Breast epithelium (tissue), 4 donors: ENCODE measurements around the gene SIDT1. TPM values are rescaled to one million over a fixed set of nuclear protein-coding genes. Genes with fewer than 3 reads are reported as not detected.

Experiments
- DNase-seq, 2 donors: peaks; one replicate each; pipeline ENCODE4 v3.0.0-alpha.2; 2019; ENCODE audit warnings: low spot score in 2 of 2
- H3K27ac ChIP-seq, 2 donors: fragments of 200-600 bp; sonication (generic) in 1 of 2; one replicate each; pipeline ENCODE4 v1.5.1; 2016 to 2019; ENCODE audit warnings: mild to moderate bottlenecking in 1 of 2
- H3K27me3 ChIP-seq, 2 donors: fragments of 200-600 bp; sonication (generic) in 1 of 2; one replicate each; pipeline versions ENCODE4 v1.5.1 to v1.6.0; 2017 to 2019; ENCODE audit warnings: control low read depth in 1 of 2, mild to moderate bottlenecking in 1 of 2
- H3K36me3 ChIP-seq: fragments of 200-600 bp; one replicate; pipeline ENCODE4 v1.5.1; 2019
- H3K4me1 ChIP-seq, 2 donors: fragments of 200-600 bp; sonication (generic); one replicate each; pipeline ENCODE4 v1.5.1; 2016 to 2019; ENCODE audit warnings: control low read depth in 1 of 2
- H3K4me3 ChIP-seq, 3 donors: fragments of 200-600 bp; sonication (generic); 1 replicate in 2 of 3; 2 replicates in 1 of 3; pipeline ENCODE4 v1.5.1; 2016 to 2019; ENCODE audit warnings: mild to moderate bottlenecking in 3 of 3, moderate library complexity in 2 of 3
- H3K9me3 ChIP-seq, 2 donors: fragments of 200-600 bp; sonication (generic) in 1 of 2; one replicate each; pipeline ENCODE4 v1.5.1; 2016 to 2019; ENCODE audit warnings: control low read depth in 1 of 2
- POLR2A ChIP-seq: fragments of 450-650 bp; IDR thresholded peaks from one replicate; pipeline ENCODE4 v1.6.1; 2016; ENCODE audit warnings: antibody characterized with exemption, mild to moderate bottlenecking, moderate library complexity
- POLR2AphosphoS5 ChIP-seq, 3 donors: sonication (generic); formaldehyde crosslinking; IDR thresholded peaks; one replicate each; pipeline ENCODE4 v1.6.1; 2017; ENCODE audit warnings: antibody characterized with exemption in 3 of 3
- intact Hi-C: fragments of 100-400 bp; cut with DNase I; formaldehyde crosslinking; loops from one replicate; pipeline ENCODE4 v1.15.1; 2023; ENCODE audit warnings: low total_unique reads
- total RNA-seq, 3 donors: library from RNA; depleted of rRNA; stranded (reverse); fragments of >200 nt; gene quantifications; one replicate each; pipeline ENCODE4 v1.1.0, GENCODE V29; 2016
- TF ChIP-seq, protein P1 (sequence below), 3 donors: fragments of 450-650 bp; IDR thresholded peaks; one replicate each; pipeline ENCODE4 v1.5.1; 2016 to 2017; ENCODE audit warnings: antibody characterized with exemption in 3 of 3, mild to moderate bottlenecking in 3 of 3, moderate library complexity in 3 of 3

The SIDT1 gene
- total RNA-seq, 3 donors from 2014 or later: 3.8 to 95.0 (median 52.8) TPM

GRCh38 chr3:113552851-113553250, 20.5 kb downstream of the SIDT1 start:
- TF ChIP-seq POLR2A: no peak
- TF ChIP-seq POLR2AphosphoS5 (IDR thresholded peaks at IDR 0.05): no peak
- TF ChIP-seq, protein P1, sequence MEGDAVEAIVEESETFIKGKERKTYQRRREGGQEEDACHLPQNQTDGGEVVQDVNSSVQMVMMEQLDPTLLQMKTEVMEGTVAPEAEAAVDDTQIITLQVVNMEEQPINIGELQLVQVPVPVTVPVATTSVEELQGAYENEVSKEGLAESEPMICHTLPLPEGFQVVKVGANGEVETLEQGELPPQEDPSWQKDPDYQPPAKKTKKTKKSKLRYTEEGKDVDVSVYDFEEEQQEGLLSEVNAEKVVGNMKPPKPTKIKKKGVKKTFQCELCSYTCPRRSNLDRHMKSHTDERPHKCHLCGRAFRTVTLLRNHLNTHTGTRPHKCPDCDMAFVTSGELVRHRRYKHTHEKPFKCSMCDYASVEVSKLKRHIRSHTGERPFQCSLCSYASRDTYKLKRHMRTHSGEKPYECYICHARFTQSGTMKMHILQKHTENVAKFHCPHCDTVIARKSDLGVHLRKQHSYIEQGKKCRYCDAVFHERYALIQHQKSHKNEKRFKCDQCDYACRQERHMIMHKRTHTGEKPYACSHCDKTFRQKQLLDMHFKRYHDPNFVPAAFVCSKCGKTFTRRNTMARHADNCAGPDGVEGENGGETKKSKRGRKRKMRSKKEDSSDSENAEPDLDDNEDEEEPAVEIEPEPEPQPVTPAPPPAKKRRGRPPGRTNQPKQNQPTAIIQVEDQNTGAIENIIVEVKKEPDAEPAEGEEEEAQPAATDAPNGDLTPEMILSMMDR (IDR thresholded peaks at IDR 0.05): no peak
- Histone ChIP-seq H3K4me1 (no peaks in the 10 kb centered on the region), H3K27me3 (no peaks in the 10 kb centered on the region), H3K4me3 (no peak overlapping the region), H3K36me3 (no peaks in the 10 kb centered on the region), H3K9me3 (no peaks in the 10 kb centered on the region), H3K27ac (no peak overlapping the region)
- DNase-seq: no peak
- intact Hi-C loops: no loop called here

DNA sequence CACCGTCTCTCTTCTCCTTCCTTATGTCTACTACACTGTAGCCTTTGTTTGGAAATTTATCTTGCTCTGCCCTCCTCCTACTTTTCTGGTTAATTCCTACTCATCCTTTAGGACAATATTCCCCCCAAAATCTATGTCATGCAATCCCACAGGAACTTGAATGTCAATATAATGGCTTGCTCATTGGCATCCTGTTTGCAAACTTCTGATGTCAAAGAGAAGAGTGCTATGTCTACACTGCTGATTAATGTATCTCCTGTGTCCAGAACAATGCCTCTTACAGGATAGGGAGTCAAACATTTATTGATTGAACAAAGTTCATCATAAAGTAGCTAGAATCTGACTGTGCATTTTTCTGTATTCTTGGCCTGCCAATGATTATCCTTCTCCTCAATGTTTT, 22.8 kb downstream of the SIDT1 start:
- DNase-seq: no peak
- H3K4me1 ChIP-seq: no peaks in the 10 kb centered on the region
- TF ChIP-seq, protein P1 (IDR thresholded peaks at IDR 0.05): no peak
- no peak for TF ChIP-seq POLR2A
- TF ChIP-seq POLR2AphosphoS5 (IDR thresholded peaks at IDR 0.05): no peak
- no peak overlapping the region for H3K4me3 ChIP-seq
- H3K27ac ChIP-seq: no peak overlapping the region
- H3K27me3 ChIP-seq: no peaks in the 10 kb centered on the region
- H3K36me3 ChIP-seq: no peaks in the 10 kb centered on the region
- intact Hi-C loops: no loop called here
- H3K9me3 ChIP-seq: no peaks in the 10 kb centered on the region

DNA sequence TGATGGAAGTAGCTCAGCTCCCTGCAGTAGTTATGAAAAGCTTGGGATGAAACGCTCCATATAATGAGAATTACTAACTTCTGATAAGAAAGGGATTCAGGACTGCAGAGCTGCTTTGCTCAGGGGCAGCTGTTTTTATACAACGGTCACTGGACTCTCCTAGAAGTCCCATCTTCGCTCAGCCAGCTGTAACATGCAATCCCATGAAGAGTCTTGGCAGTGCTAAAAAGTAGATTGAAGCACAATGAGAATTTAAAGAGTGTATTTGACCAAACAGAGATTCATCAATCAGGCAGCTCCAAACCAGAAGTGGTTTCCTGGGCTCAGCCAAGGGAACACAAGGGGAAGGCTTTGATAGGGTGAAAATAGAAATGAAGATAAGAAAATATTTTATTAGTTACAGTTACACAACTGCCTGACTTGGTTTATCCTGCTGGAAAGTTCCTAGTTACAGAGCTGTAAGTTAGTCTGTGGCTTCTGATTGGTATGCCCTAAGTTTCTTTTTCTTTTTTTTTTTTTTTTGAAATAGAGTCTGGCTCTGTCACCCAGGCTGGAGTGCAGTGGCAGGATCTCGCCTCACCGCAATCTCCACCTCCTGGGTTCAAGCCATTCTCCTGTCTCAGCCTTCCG, 24.1 kb downstream of the SIDT1 start:
- no peak for TF ChIP-seq POLR2AphosphoS5 (IDR thresholded peaks at IDR 0.05)
- TF ChIP-seq, protein P1 (IDR thresholded peaks at IDR 0.05): no peak
- TF ChIP-seq POLR2A: no peak
- intact Hi-C loops: no loop called here
- no peak for DNase-seq
- H3K36me3 ChIP-seq: no peaks in the 10 kb centered on the region
- no peaks in the 10 kb centered on the region for H3K27me3 ChIP-seq
- H3K27ac ChIP-seq: no peak overlapping the region
- no peaks in the 10 kb centered on the region for H3K9me3 ChIP-seq
- no peak overlapping the region for H3K4me3 ChIP-seq
- no peaks in the 10 kb centered on the region for H3K4me1 ChIP-seq

- DNase-seq: no peak
- Histone ChIP-seq H3K36me3 (no peaks in the 10 kb centered on the region), H3K4me3 (no peak overlapping the region), H3K27me3 (no peaks in the 10 kb centered on the region), H3K4me1 (no peaks in the 10 kb centered on the region), H3K27ac (no peak overlapping the region), H3K9me3 (no peaks in the 10 kb centered on the region)
- TF ChIP-seq, protein P1 (IDR thresholded peaks at IDR 0.05): no peak
- TF ChIP-seq POLR2AphosphoS5 (IDR thresholded peaks at IDR 0.05) (no peak), POLR2A (no peak)
- intact Hi-C loops: no loop called here
Observed at GRCh38 chr3:113556946-113557335, 24.6 kb downstream of the SIDT1 start.

- no peaks in the 10 kb centered on the region for H3K27me3 ChIP-seq
- H3K4me1 ChIP-seq: no peaks in the 10 kb centered on the region
- intact Hi-C loops: no loop called here
- H3K4me3 ChIP-seq: no peak overlapping the region
- H3K27ac ChIP-seq: no peak overlapping the region
- DNase-seq: no peak
- TF ChIP-seq POLR2AphosphoS5 (IDR thresholded peaks at IDR 0.05) (no peak), POLR2A (no peak)
- TF ChIP-seq, protein P1 (IDR thresholded peaks at IDR 0.05): no peak
- no peaks in the 10 kb centered on the region for H3K36me3 ChIP-seq
- H3K9me3 ChIP-seq: no peaks in the 10 kb centered on the region
Observed at GRCh38 chr3:113557374-113557773, 25.0 kb downstream of the SIDT1 start.
